Breast epithelium (tissue), 4 donors: ENCODE results near the gene ZNF407. TPM values are rescaled to one million over a fixed set of nuclear protein-coding genes. Genes with fewer than 3 reads are reported as not detected.

Source experiments
- DNase-seq, 2 donors: peaks; one replicate each; pipeline ENCODE4 v3.0.0-alpha.2; 2019; ENCODE audit warnings: low spot score in 2 of 2
- H3K27ac ChIP-seq, 2 donors: fragments of 200-600 bp; sonication (generic) in 1 of 2; one replicate each; pipeline ENCODE4 v1.5.1; 2016 to 2019; ENCODE audit warnings: mild to moderate bottlenecking in 1 of 2
- H3K27me3 ChIP-seq, 2 donors: fragments of 200-600 bp; sonication (generic) in 1 of 2; one replicate each; pipeline versions ENCODE4 v1.5.1 to v1.6.0; 2017 to 2019; ENCODE audit warnings: control low read depth in 1 of 2, mild to moderate bottlenecking in 1 of 2
- H3K36me3 ChIP-seq: fragments of 200-600 bp; one replicate; pipeline ENCODE4 v1.5.1; 2019
- H3K4me1 ChIP-seq, 2 donors: fragments of 200-600 bp; sonication (generic); one replicate each; pipeline ENCODE4 v1.5.1; 2016 to 2019; ENCODE audit warnings: control low read depth in 1 of 2
- H3K4me3 ChIP-seq, 3 donors: fragments of 200-600 bp; sonication (generic); 1 replicate in 2 of 3; 2 replicates in 1 of 3; pipeline ENCODE4 v1.5.1; 2016 to 2019; ENCODE audit warnings: mild to moderate bottlenecking in 3 of 3, moderate library complexity in 2 of 3
- H3K9me3 ChIP-seq, 2 donors: fragments of 200-600 bp; sonication (generic) in 1 of 2; one replicate each; pipeline ENCODE4 v1.5.1; 2016 to 2019; ENCODE audit warnings: control low read depth in 1 of 2
- POLR2A ChIP-seq: fragments of 450-650 bp; IDR thresholded peaks from one replicate; pipeline ENCODE4 v1.6.1; 2016; ENCODE audit warnings: antibody characterized with exemption, mild to moderate bottlenecking, moderate library complexity
- POLR2AphosphoS5 ChIP-seq, 3 donors: sonication (generic); formaldehyde crosslinking; IDR thresholded peaks; one replicate each; pipeline ENCODE4 v1.6.1; 2017; ENCODE audit warnings: antibody characterized with exemption in 3 of 3
- intact Hi-C: fragments of 100-400 bp; cut with DNase I; formaldehyde crosslinking; loops from one replicate; pipeline ENCODE4 v1.15.1; 2023; ENCODE audit warnings: low total_unique reads
- total RNA-seq, 3 donors: library from RNA; depleted of rRNA; stranded (reverse); fragments of >200 nt; gene quantifications; one replicate each; pipeline ENCODE4 v1.1.0, GENCODE V29; 2016
- TF ChIP-seq, protein P1 (sequence below), 3 donors: fragments of 450-650 bp; IDR thresholded peaks; one replicate each; pipeline ENCODE4 v1.5.1; 2016 to 2017; ENCODE audit warnings: antibody characterized with exemption in 3 of 3, mild to moderate bottlenecking in 3 of 3, moderate library complexity in 3 of 3

ZNF407 gene
- total RNA-seq, 3 donors from 2014 or later = 14.9 to 30.1 (median 22.3) TPM

- Histone ChIP-seq H3K27me3 (no peaks in the 10 kb centered on the region), H3K4me1 (no peaks in the 10 kb centered on the region), H3K4me3 (no peak overlapping the region), H3K9me3 (no peaks in the 10 kb centered on the region), H3K27ac (no peak overlapping the region), H3K36me3 (no peaks in the 10 kb centered on the region)
- DNase-seq = no peak
- intact Hi-C loops = no loop called here
- TF ChIP-seq, protein P1, sequence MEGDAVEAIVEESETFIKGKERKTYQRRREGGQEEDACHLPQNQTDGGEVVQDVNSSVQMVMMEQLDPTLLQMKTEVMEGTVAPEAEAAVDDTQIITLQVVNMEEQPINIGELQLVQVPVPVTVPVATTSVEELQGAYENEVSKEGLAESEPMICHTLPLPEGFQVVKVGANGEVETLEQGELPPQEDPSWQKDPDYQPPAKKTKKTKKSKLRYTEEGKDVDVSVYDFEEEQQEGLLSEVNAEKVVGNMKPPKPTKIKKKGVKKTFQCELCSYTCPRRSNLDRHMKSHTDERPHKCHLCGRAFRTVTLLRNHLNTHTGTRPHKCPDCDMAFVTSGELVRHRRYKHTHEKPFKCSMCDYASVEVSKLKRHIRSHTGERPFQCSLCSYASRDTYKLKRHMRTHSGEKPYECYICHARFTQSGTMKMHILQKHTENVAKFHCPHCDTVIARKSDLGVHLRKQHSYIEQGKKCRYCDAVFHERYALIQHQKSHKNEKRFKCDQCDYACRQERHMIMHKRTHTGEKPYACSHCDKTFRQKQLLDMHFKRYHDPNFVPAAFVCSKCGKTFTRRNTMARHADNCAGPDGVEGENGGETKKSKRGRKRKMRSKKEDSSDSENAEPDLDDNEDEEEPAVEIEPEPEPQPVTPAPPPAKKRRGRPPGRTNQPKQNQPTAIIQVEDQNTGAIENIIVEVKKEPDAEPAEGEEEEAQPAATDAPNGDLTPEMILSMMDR (IDR thresholded peaks at IDR 0.05) = no peak
- TF ChIP-seq POLR2A (no peak), POLR2AphosphoS5 (IDR thresholded peaks at IDR 0.05) (no peak)
Observed at GRCh38 chr18:75003764-75004690, 406.4 kb downstream of the ZNF407 start.

GRCh38 chr18:75005626-75006025 lies 408.0 kb downstream of the ZNF407 start:
- Histone ChIP-seq H3K4me3 (no peak overlapping the region), H3K27me3 (no peaks in the 10 kb centered on the region), H3K27ac (no peak overlapping the region), H3K9me3 (no peaks in the 10 kb centered on the region), H3K36me3 (no peaks in the 10 kb centered on the region), H3K4me1 (no peaks in the 10 kb centered on the region)
- intact Hi-C loops = no loop called here
- DNase-seq = no peak
- TF ChIP-seq POLR2A = no peak

- no peaks in the 10 kb centered on the region for H3K9me3 ChIP-seq
- H3K27ac ChIP-seq = no peak overlapping the region
- no peak for TF ChIP-seq POLR2A
- TF ChIP-seq POLR2AphosphoS5 (IDR thresholded peaks at IDR 0.05) = no peak
- TF ChIP-seq, protein P1 (IDR thresholded peaks at IDR 0.05) = no peak
- no peaks in the 10 kb centered on the region for H3K36me3 ChIP-seq
- intact Hi-C loops = no loop called here
- no peaks in the 10 kb centered on the region for H3K4me1 ChIP-seq
- DNase-seq = no peak
- no peaks in the 10 kb centered on the region for H3K27me3 ChIP-seq
- no peak overlapping the region for H3K4me3 ChIP-seq
Observed at GRCh38 chr18:75008186-75008585, 410.5 kb downstream of the ZNF407 start.

- no peaks in the 10 kb centered on the region for H3K4me1 ChIP-seq
- H3K27me3 ChIP-seq = no peaks in the 10 kb centered on the region
- H3K27ac ChIP-seq = no peak overlapping the region
- H3K4me3 ChIP-seq = no peak overlapping the region
- intact Hi-C loops = no loop called here
- H3K9me3 ChIP-seq = no peaks in the 10 kb centered on the region
- DNase-seq = no peak
- TF ChIP-seq POLR2AphosphoS5 (IDR thresholded peaks at IDR 0.05) (no peak), POLR2A (no peak)
- TF ChIP-seq, protein P1 (IDR thresholded peaks at IDR 0.05) = no peak
- no peaks in the 10 kb centered on the region for H3K36me3 ChIP-seq
Observed at GRCh38 chr18:75009296-75009695, 411.6 kb downstream of the ZNF407 start.

DNA sequence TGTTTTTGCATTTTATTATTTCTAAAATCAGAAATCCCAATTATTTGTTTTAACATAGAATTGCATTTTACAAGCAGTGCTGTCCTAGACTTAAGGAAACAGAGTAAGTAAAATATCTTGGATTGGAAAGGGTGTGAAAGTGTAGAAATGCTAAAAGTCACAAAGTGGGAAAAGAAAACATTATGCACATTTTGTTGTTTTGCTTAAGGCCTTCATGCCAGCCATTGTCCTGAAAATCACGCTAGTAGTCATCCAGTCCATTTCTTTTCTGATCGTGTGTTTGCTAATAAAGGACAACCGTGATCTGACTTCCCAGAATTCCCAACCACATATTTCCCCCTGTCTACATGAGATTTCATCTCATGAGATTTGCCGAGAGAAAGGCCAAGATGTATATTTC lies 412.2 kb downstream of the ZNF407 start:
- Histone ChIP-seq H3K27ac (no peak overlapping the region), H3K4me3 (no peak overlapping the region), H3K4me1 (no peaks in the 10 kb centered on the region), H3K36me3 (no peaks in the 10 kb centered on the region), H3K27me3 (no peaks in the 10 kb centered on the region), H3K9me3 (no peaks in the 10 kb centered on the region)
- intact Hi-C loops = no loop called here
- TF ChIP-seq, protein P1 (IDR thresholded peaks at IDR 0.05) = no peak
- TF ChIP-seq POLR2A = no peak
- no peak for TF ChIP-seq POLR2AphosphoS5 (IDR thresholded peaks at IDR 0.05)
- DNase-seq = no peak
